Gastrocnemius medialis (tissue), 4 donors: ENCODE measurements around the gene LMX1A.

Experiments
- CTCF ChIP-seq, 5 experiments: fragments of 450-650 bp in 3 of 5; fragments of 200-600 bp in 2 of 5; sonication (generic) in 2 of 5; IDR thresholded peaks in 4 of 5; conservative IDR thresholded peaks in 1 of 5; 1 replicate in 4 of 5; 2 replicates in 1 of 5; pipeline ENCODE4 v1.5.1; 2016 to 2019; ENCODE audit warnings: antibody characterized with exemption in 5 of 5, mild to moderate bottlenecking in 3 of 5, moderate library complexity in 3 of 5
- POLR2A ChIP-seq, 2 donors: fragments of 450-650 bp; IDR thresholded peaks; one replicate each; pipeline ENCODE4 v1.6.1; 2017; ENCODE audit warnings: antibody characterized with exemption in 2 of 2, mild to moderate bottlenecking in 2 of 2, moderate library complexity in 2 of 2

DNA sequence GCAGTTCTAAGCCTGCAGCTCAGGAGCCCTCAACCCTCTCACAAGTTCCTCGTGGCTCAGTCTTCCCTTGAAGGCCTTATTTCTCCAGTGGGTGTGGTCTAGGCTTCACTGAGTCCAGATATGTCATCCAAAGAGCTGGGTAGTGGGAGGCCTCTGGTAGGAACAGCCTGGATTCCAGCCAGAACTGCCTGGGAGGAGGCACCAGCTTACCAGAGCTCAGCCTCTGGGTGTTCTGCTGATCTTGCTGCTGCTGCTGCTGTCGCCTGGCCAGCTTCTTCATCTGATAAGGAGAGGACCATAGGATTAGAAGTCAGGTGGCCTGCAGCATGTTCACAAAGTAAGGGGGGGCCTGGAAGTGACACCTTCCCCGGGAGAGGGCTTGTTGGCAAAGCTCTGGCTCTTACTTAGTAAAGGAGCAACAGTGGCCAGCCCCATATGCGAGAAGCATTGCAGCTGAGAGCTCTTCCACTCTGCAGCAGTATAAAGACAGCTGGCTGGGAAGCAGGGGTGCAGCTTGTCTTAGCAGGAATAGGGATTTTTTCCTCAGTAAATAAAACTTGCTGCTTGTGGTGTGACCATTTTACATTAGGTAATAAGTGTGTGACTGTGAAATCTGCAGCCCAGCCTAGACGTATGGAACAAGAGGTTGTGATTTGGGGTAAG, 148.5 kb downstream of the LMX1A start:
- TF ChIP-seq POLR2A (IDR thresholded peaks at IDR 0.05) (no peak), CTCF (IDR thresholded peaks at IDR 0.05 in 4 of 5, conservative IDR thresholded peaks at IDR 0.05 in 1 of 5) (no peak)
